Endothelial cell (in vitro differentiated cells): Measurements from ENCODE around the gene FABP1. TPM values are rescaled to one million over a fixed set of nuclear protein-coding genes. Genes with fewer than 3 reads are reported as not detected.

Experiments used
- DNase-seq: peaks from one replicate; pipeline ENCODE4 v3.0.0; 2021; ENCODE audit warnings: low spot score
- H3K27ac Mint-ChIP-seq: one replicate; pipeline ENCODE4 v1.8.0; 2021; ENCODE audit warnings: mixed read lengths, inconsistent platforms; ENCODE audit not compliant: unreplicated experiment
- H3K27me3 Mint-ChIP-seq: one replicate; pipeline ENCODE4 v1.8.0; 2021; ENCODE audit warnings: mild to moderate bottlenecking, moderate library complexity, mixed read lengths, inconsistent platforms; ENCODE audit not compliant: unreplicated experiment
- H3K36me3 Mint-ChIP-seq: one replicate; pipeline ENCODE4 v1.8.0; 2021; ENCODE audit warnings: mild to moderate bottlenecking, low read depth, mixed read lengths, inconsistent platforms; ENCODE audit not compliant: unreplicated experiment
- H3K4me1 Mint-ChIP-seq: one replicate; pipeline ENCODE4 v1.8.0; 2021; ENCODE audit warnings: mild to moderate bottlenecking, mixed read lengths, inconsistent platforms; ENCODE audit not compliant: unreplicated experiment
- H3K4me3 Mint-ChIP-seq: one replicate; pipeline ENCODE4 v1.8.0; 2021; ENCODE audit warnings: mild to moderate bottlenecking, mixed read lengths, inconsistent platforms; ENCODE audit not compliant: unreplicated experiment
- H3K9me3 Mint-ChIP-seq: one replicate; pipeline ENCODE4 v1.8.0; 2021; ENCODE audit warnings: mixed read lengths, inconsistent platforms; ENCODE audit not compliant: unreplicated experiment
- CTCF ChIP-seq: fragments of 200-600 bp; sonication (generic); IDR thresholded peaks from one replicate; pipeline ENCODE4 v1.5.0; 2021; ENCODE audit warnings: antibody characterized with exemption; ENCODE audit not compliant: unreplicated experiment
- total RNA-seq: library from RNA; stranded (reverse); fragmentation: NEBNext Ultra II Directional; extraction: Animal tissue kit (Norgen Biotek cat#: 25700); gene quantifications from one replicate; pipeline ENCODE4 v1.2.1, GENCODE V29; 2021; ENCODE audit not compliant: unreplicated experiment

The FABP1 gene
- total RNA-seq, 1 donor from 2014 or later = not detected

- H3K4me1 Mint-ChIP-seq = no peaks in the 10 kb centered on the region
- no peak overlapping the region for H3K27ac Mint-ChIP-seq
- peaks cover 7% of the 10 kb centered on the region for H3K27me3 Mint-ChIP-seq
- H3K9me3 Mint-ChIP-seq = no peaks in the 10 kb centered on the region
- no peaks in the 10 kb centered on the region for H3K36me3 Mint-ChIP-seq
- no peak overlapping the region for H3K4me3 Mint-ChIP-seq
- DNase-seq = no peak
- TF ChIP-seq CTCF = no peak
Observed at GRCh38 chr2:88116669-88117432, 11.0 kb downstream of the FABP1 start.

DNA sequence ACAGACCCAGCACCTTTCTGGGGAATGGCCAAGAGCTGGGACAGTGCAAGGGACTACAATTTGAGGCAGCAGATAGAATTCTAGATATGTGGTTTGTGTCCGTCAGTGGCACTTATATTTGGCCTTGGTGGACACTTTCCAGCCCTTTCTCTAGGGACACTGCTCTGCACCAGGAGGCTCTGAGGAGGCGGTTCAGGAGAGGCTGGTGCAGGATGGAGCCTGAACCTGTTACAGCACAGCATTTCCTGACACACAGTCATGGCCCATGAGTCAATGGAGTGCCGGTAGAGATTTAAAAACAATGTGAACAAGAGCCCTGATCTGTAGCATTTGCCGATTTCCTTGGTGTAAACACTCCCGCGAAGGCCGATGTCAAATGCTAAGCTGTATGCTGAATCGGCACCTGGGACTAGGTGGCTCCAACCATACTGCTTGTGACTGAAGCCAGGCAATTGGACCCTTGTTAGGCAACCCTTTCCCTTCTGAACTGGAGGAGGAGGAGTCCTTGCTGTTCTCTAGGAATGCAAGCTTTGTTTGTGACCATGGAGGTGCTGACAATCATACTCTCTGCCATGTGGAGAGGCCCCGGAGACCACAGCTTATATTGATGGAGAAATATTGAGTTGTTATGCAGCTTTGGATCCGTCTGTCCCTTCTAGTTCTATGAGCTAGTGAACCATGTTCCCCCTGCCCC is 11.9 kb downstream of the FABP1 start:
- Mint-ChIP-seq H3K27me3 (peaks cover 4% of the 10 kb centered on the region), H3K4me3 (no peak overlapping the region), H3K36me3 (no peaks in the 10 kb centered on the region), H3K4me1 (no peaks in the 10 kb centered on the region), H3K9me3 (no peaks in the 10 kb centered on the region), H3K27ac (no peak overlapping the region)
- TF ChIP-seq CTCF = no peak
- no peak for DNase-seq

GRCh38 chr2:88114889-88115288 is 13.0 kb downstream of the FABP1 start:
- Mint-ChIP-seq H3K4me3 (no peak overlapping the region), H3K9me3 (no peaks in the 10 kb centered on the region), H3K36me3 (no peaks in the 10 kb centered on the region), H3K27ac (no peak overlapping the region), H3K27me3 (peaks cover 4% of the 10 kb centered on the region), H3K4me1 (no peaks in the 10 kb centered on the region)
- DNase-seq = no peak
- no peak for TF ChIP-seq CTCF

- Mint-ChIP-seq H3K4me3 (no peak overlapping the region), H3K27me3 (peaks cover 4% of the 10 kb centered on the region)
Observed at GRCh38 chr2:88113069-88113468, 14.8 kb downstream of the FABP1 start.

More at GRCh38 chr2:88113069-88113468, 14.8 kb downstream of the FABP1 start:
- no peaks in the 10 kb centered on the region for H3K4me1 Mint-ChIP-seq
- H3K9me3 Mint-ChIP-seq = no peaks in the 10 kb centered on the region
- TF ChIP-seq CTCF = no peak
- no peaks in the 10 kb centered on the region for H3K36me3 Mint-ChIP-seq
- DNase-seq = no peak
- H3K27ac Mint-ChIP-seq = no peak overlapping the region
